Measurements from ENCODE around the gene NSFL1C.

GRCh38 chr20:1456300-1456699, 10.3 kb downstream of the NSFL1C start:
- TF ChIP-seq CTCF (IDR thresholded peaks at IDR 0.05; ENCODE audit: poor library complexity) (no peak), EZH2 (IDR thresholded peaks at IDR 0.05; ENCODE audit: borderline replicate concordance) (no peak)

All from hepatocyte (in vitro differentiated cells).